IPS-20b (cell line): ENCODE measurements around the gene CATSPER3.

Experiments
- H3K27ac ChIP-seq: one replicate; pipeline ENCODE4 v1.5.1; 2013; ENCODE audit warnings: low read length
- H3K27me3 ChIP-seq: 2 replicates; pipeline ENCODE4 v1.6.1; 2013; ENCODE audit warnings: mild to moderate bottlenecking, low read length, inconsistent platforms; ENCODE audit not compliant: insufficient read depth
- H3K36me3 ChIP-seq: 2 replicates; pipeline ENCODE4 v1.6.1; 2013; ENCODE audit warnings: low read depth, mild to moderate bottlenecking, inconsistent platforms, low read length, moderate library complexity; ENCODE audit not compliant: insufficient read depth
- H3K4me1 ChIP-seq: 2 replicates; pipeline ENCODE4 v1.6.1; 2013; ENCODE audit warnings: mild to moderate bottlenecking, control low read depth, inconsistent platforms, low read length, moderate library complexity; ENCODE audit not compliant: insufficient read depth
- H3K4me3 ChIP-seq: 2 replicates; pipeline ENCODE4 v1.5.1; 2013; ENCODE audit warnings: mild to moderate bottlenecking, low read length, inconsistent platforms
- H3K9ac ChIP-seq: 2 replicates; pipeline ENCODE4 v1.6.1; 2013; ENCODE audit warnings: low read depth, mild to moderate bottlenecking, inconsistent platforms, low read length, moderate library complexity
- H3K9me3 ChIP-seq: 2 replicates; pipeline ENCODE4 v1.6.1; 2013; ENCODE audit warnings: mild to moderate bottlenecking, low read depth, low read length, inconsistent platforms; ENCODE audit not compliant: insufficient read depth

The CATSPER3 gene

GRCh38 chr5:134945041-134945440 lies 22.7 kb upstream of the CATSPER3 start:
- no peaks in the 10 kb centered on the region for H3K9me3 ChIP-seq
- H3K27me3 ChIP-seq, result no peaks in the 10 kb centered on the region
- H3K27ac ChIP-seq, result no peak overlapping the region
- no peaks in the 10 kb centered on the region for H3K36me3 ChIP-seq
- H3K4me1 ChIP-seq, result no peaks in the 10 kb centered on the region
- H3K4me3 ChIP-seq, result no peak overlapping the region
- H3K9ac ChIP-seq, result no peak overlapping the region

DNA sequence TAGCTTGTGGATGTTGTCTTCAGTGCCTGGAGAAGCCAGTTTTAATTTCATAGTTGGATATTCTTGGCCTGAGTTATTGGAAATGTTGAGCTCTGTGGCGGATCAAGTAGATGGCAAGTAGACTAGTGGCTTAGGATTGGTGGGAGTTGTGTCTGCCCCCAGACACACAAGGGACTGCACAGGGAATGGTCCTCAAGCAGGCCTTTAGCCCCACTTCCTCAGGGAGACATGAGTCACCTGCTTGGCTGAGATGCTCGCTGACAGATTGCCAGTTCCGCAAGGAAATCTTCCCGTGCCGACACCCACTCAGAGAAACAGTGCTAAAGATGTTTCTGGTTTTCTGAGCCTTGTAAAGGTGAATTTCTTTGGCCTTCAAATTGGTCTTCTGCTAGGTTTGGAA lies 18.8 kb upstream of the CATSPER3 start:
- H3K27ac ChIP-seq, result no peak overlapping the region
- H3K4me3 ChIP-seq, result no peak overlapping the region
- H3K27me3 ChIP-seq, result no peaks in the 10 kb centered on the region
- H3K4me1 ChIP-seq, result no peaks in the 10 kb centered on the region
- H3K9ac ChIP-seq, result no peak overlapping the region
- no peaks in the 10 kb centered on the region for H3K36me3 ChIP-seq
- peaks cover under 1% of the 10 kb centered on the region; the same call in 1 of the 2 replicates for H3K9me3 ChIP-seq

- Histone ChIP-seq H3K9ac (no peak overlapping the region), H3K27me3 (no peaks in the 10 kb centered on the region), H3K27ac (no peak overlapping the region), H3K9me3 (peaks cover 5% of the 10 kb centered on the region; the same call in 1 of the 2 replicates), H3K36me3 (no peaks in the 10 kb centered on the region), H3K4me3 (no peak overlapping the region), H3K4me1 (no peaks in the 10 kb centered on the region)
Observed at GRCh38 chr5:134949316-134949715, 18.4 kb upstream of the CATSPER3 start.

DNA sequence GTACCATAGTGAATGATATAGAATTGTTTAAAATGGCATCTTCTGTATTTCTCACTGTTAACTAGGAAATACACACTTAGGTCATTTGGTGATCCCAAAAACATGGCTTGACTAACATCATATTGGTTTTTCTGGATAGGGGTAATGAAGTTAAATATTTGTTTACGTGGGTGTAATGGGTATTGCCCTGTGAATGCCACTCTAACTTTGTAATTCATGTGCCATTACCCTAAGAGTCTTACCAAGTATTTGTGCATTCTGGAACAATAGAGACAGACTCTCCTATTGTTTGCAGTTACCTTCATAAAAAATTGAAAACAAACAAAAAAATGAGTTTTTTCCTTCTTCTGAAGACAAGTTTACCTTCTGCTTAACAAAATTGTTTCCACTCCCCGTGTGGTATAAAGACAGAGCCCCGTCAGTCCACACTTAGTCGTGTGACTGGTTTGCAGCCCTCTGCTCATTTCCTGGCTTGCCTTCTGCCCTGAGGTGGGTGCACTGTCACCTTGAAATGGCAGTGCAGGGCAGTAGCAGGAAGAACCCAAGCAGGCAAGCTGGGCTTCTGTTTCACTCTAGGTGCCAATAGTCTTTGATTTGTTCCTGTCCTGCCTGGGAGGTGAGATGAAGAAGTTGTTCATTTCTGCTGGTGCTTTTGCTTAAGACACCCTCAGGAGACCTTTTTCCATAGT lies 9.6 kb upstream of the CATSPER3 start:
- no peak overlapping the region for H3K9ac ChIP-seq
- H3K4me1 ChIP-seq, result peaks cover 12% of the 10 kb centered on the region
- no peak overlapping the region for H3K27ac ChIP-seq
- peaks cover 15% of the 10 kb centered on the region; the same call in 1 of the 2 replicates for H3K36me3 ChIP-seq
- no peaks in the 10 kb centered on the region for H3K27me3 ChIP-seq
- H3K4me3 ChIP-seq, result no peak overlapping the region; the same call in 1 of the 2 replicates
- H3K9me3 ChIP-seq, result peaks cover 6% of the 10 kb centered on the region; the same call in 1 of the 2 replicates

DNA sequence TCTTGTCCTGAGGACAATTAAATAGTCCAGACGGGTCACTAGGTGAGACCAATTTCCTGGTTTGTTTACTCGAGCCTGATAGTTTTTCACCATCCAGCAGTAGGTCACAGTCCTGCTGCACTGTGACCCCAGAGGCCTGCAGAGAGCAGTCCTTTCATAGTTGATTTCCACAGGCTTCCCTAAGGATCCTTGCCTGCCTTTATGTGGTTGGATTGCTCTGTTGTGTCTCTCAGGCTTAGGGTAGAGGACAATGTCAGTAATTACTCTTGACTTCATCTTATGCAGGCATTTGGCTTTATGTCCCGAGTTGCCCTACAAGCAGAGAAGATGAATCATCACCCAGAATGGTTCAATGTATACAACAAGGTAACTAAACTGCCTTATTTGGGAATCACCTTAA lies 9.0 kb upstream of the CATSPER3 start:
- Histone ChIP-seq H3K9me3 (peaks cover 6% of the 10 kb centered on the region; the same call in 1 of the 2 replicates), H3K4me1 (peaks cover 12% of the 10 kb centered on the region), H3K27ac (no peak overlapping the region), H3K27me3 (no peaks in the 10 kb centered on the region), H3K4me3 (no peak overlapping the region), H3K36me3 (peaks cover 15% of the 10 kb centered on the region; the same call in 1 of the 2 replicates), H3K9ac (no peak overlapping the region)

GRCh38 chr5:134963098-134963497 lies 4.6 kb upstream of the CATSPER3 start:
- Histone ChIP-seq H3K36me3 (peaks cover 15% of the 10 kb centered on the region; the same call in 1 of the 2 replicates), H3K27me3 (no peaks in the 10 kb centered on the region), H3K4me3 (no peak overlapping the region), H3K4me1 (peaks cover 8% of the 10 kb centered on the region), H3K9ac (no peak overlapping the region), H3K9me3 (no peaks in the 10 kb centered on the region), H3K27ac (no peak overlapping the region)

GRCh38 chr5:134964359-134965270 lies 3.1 kb upstream of the CATSPER3 start:
- Histone ChIP-seq H3K4me3 (no peak overlapping the region), H3K36me3 (peaks cover 15% of the 10 kb centered on the region; the same call in 1 of the 2 replicates), H3K9ac (no peak overlapping the region), H3K9me3 (no peaks in the 10 kb centered on the region), H3K27me3 (no peaks in the 10 kb centered on the region), H3K4me1 (no peaks in the 10 kb centered on the region), H3K27ac (no peak overlapping the region)

GRCh38 chr5:134965271-134965825 lies 2.4 kb upstream of the CATSPER3 start:
- Histone ChIP-seq H3K4me1 (no peaks in the 10 kb centered on the region), H3K27ac (no peak overlapping the region), H3K9me3 (no peaks in the 10 kb centered on the region), H3K36me3 (peaks cover 11% of the 10 kb centered on the region; the same call in 1 of the 2 replicates), H3K27me3 (no peaks in the 10 kb centered on the region), H3K9ac (no peak overlapping the region), H3K4me3 (no peak overlapping the region)

- Histone ChIP-seq H3K27ac (no peak overlapping the region), H3K9me3 (no peaks in the 10 kb centered on the region), H3K36me3 (no peaks in the 10 kb centered on the region), H3K4me3 (no peak overlapping the region), H3K4me1 (no peaks in the 10 kb centered on the region), H3K27me3 (no peaks in the 10 kb centered on the region), H3K9ac (no peak overlapping the region)
Observed at GRCh38 chr5:134968055-134968454, 348 bp downstream of the CATSPER3 start.

GRCh38 chr5:134969166-134969565 lies 1.5 kb downstream of the CATSPER3 start:
- Histone ChIP-seq H3K36me3 (no peaks in the 10 kb centered on the region), H3K27me3 (no peaks in the 10 kb centered on the region)

DNA sequence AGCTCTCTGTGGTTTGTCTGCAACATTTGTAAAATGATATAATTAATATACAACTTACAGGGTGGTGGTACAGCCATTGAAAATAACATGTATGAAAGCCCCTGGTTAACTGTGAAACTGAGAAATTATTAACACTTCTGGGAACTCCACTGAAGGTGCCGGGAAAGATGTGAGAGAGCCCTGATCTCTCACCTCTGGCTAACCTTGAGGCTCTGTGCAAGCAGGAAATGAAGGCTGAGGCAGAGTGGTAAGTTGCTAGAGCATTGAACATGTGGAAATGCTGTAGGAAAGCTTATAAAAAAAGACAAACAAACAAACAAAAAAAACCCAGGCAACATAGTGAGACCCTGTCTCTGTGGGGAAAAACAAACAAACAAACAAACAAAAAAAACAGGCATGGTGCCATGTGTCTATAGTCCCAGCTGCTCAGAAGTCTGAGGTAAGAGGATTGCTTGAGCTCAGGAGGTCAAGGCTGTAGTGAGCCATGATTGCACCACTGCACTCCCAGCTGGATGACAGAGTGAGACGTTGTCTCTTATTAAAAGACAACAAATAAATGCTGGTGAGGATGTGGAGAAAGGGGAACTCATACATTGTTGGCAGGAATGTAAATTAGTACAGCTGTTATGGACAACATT lies 7.5 kb downstream of the CATSPER3 start:
- no peaks in the 10 kb centered on the region for H3K36me3 ChIP-seq
- H3K4me1 ChIP-seq, result no peaks in the 10 kb centered on the region
- no peak overlapping the region for H3K27ac ChIP-seq
- H3K9me3 ChIP-seq, result peaks cover 29% of the 10 kb centered on the region
- H3K9ac ChIP-seq, result no peak overlapping the region
- H3K27me3 ChIP-seq, result no peaks in the 10 kb centered on the region
- no peak overlapping the region for H3K4me3 ChIP-seq

More at GRCh38 chr5:134969166-134969565, 1.5 kb downstream of the CATSPER3 start:
- H3K9me3 ChIP-seq, result no peaks in the 10 kb centered on the region
- H3K4me1 ChIP-seq, result no peaks in the 10 kb centered on the region
- H3K9ac ChIP-seq, result no peak overlapping the region
- no peak overlapping the region for H3K27ac ChIP-seq
- H3K4me3 ChIP-seq, result no peak overlapping the region
